Activated T-cell treated with anti-CD3 and anti-CD28 coated beads, Interleukin-2, amount 50 U/mL, for 72 hours (primary cell): Measurements from ENCODE around the gene NPR1. TPM values are rescaled to one million over a fixed set of nuclear protein-coding genes. Genes with fewer than 3 reads are reported as not detected.

Experiments
- ATAC-seq, 2 donors: fragments of 150-1000 bp; cut with Tn5 transposase; replicated peaks in 1 of 2; 2 replicates each; pipeline ENCODE4 v1.10.0; 2021; ENCODE audit warnings: moderate library complexity in 2 of 2, mild to moderate bottlenecking in 1 of 2
- DNase-seq, 2 donors: peaks; one replicate each; pipeline ENCODE4 v3.0.0; 2021 to 2022; ENCODE audit warnings: mixed read lengths in 1 of 2
- H3K27ac Mint-ChIP-seq: one replicate; pipeline ENCODE4 v1.8.0; 2022; ENCODE audit warnings: mild to moderate bottlenecking, moderate library complexity, mixed read lengths
- H3K27me3 Mint-ChIP-seq: one replicate; pipeline ENCODE4 v1.8.0; 2022; ENCODE audit warnings: low read depth, mixed read lengths
- H3K36me3 Mint-ChIP-seq, 2 donors: one replicate each; pipeline ENCODE4 v1.8.0; 2022; ENCODE audit warnings: mixed read lengths in 2 of 2, mild to moderate bottlenecking in 1 of 2; ENCODE audit not compliant: insufficient read depth in 2 of 2
- H3K4me1 Mint-ChIP-seq: one replicate; pipeline ENCODE4 v1.8.0; 2022; ENCODE audit warnings: low read depth, mixed read lengths
- H3K4me3 Mint-ChIP-seq, 2 donors: one replicate each; pipeline ENCODE4 v1.8.0; 2022; ENCODE audit warnings: mild to moderate bottlenecking in 2 of 2, mixed read lengths in 2 of 2, moderate library complexity in 2 of 2
- H3K9me3 Mint-ChIP-seq, 2 donors: one replicate each; pipeline ENCODE4 v1.8.0; 2022; ENCODE audit warnings: mixed read lengths in 2 of 2
- total RNA-seq, 2 donors: library from RNA; stranded (reverse); gene quantifications; one replicate each; pipeline ENCODE4 v1.2.3, GENCODE V29; 2022

Gene NPR1
- total RNA-seq, 2 donors from 2014 or later, result 0.07 to 0.29 TPM

GRCh38 chr1:153728305-153729066, 50.0 kb downstream of the NPR1 start:
- no peak for ATAC-seq
- DNase-seq, result peak; percentile 34 to 40
- Mint-ChIP-seq H3K4me1 (peaks cover 46% of the 10 kb centered on the region), H3K4me3 (peak overlapping the region; percentile 92 to 96), H3K9me3 (no peaks in the 10 kb centered on the region), H3K27ac (peak overlapping the region; percentile 79), H3K36me3 (peaks cover 3 to 5% of the 10 kb centered on the region in 2 donors), H3K27me3 (no peaks in the 10 kb centered on the region)

GRCh38 chr1:153730468-153730988, 52.0 kb downstream of the NPR1 start:
- no peak for ATAC-seq
- Mint-ChIP-seq H3K36me3 (peaks cover 3 to 5% of the 10 kb centered on the region in 2 donors), H3K4me3 (peak overlapping the region; percentile 32 to 92), H3K4me1 (peaks cover 55% of the 10 kb centered on the region), H3K27me3 (no peaks in the 10 kb centered on the region), H3K9me3 (no peaks in the 10 kb centered on the region), H3K27ac (peak overlapping the region; percentile 84)
- no peak for DNase-seq

- ATAC-seq (no peak), DNase-seq (no peak)
- H3K4me1 Mint-ChIP-seq, result peaks cover 47% of the 10 kb centered on the region
- no peak overlapping the region for H3K4me3 Mint-ChIP-seq
- H3K27me3 Mint-ChIP-seq, result no peaks in the 10 kb centered on the region
- no peaks in the 10 kb centered on the region for H3K9me3 Mint-ChIP-seq
- H3K36me3 Mint-ChIP-seq, result peaks cover 2 to 5% of the 10 kb centered on the region in 2 donors
- peak overlapping the region; percentile 13 for H3K27ac Mint-ChIP-seq
Measured at GRCh38 chr1:153733970-153734369, 55.5 kb downstream of the NPR1 start.

- H3K9me3 Mint-ChIP-seq, result no peaks in the 10 kb centered on the region
- no peak for DNase-seq
- peaks cover 41% of the 10 kb centered on the region for H3K4me1 Mint-ChIP-seq
- no peak for ATAC-seq
- H3K4me3 Mint-ChIP-seq, result no peak overlapping the region
- H3K36me3 Mint-ChIP-seq, result peaks cover 1 to 5% of the 10 kb centered on the region in 2 donors
- no peak overlapping the region for H3K27ac Mint-ChIP-seq
- no peaks in the 10 kb centered on the region for H3K27me3 Mint-ChIP-seq
Measured at GRCh38 chr1:153734396-153735089, 56.1 kb downstream of the NPR1 start.

- Mint-ChIP-seq H3K4me3 (no peak overlapping the region), H3K4me1 (peaks cover 36% of the 10 kb centered on the region), H3K27me3 (no peaks in the 10 kb centered on the region), H3K36me3 (peaks cover 1 to 5% of the 10 kb centered on the region in 2 donors), H3K9me3 (no peaks in the 10 kb centered on the region), H3K27ac (no peak overlapping the region)
- DNase-seq, result no peak
- ATAC-seq, result no peak
Measured at GRCh38 chr1:153735090-153735420, 56.6 kb downstream of the NPR1 start.

GRCh38 chr1:153741986-153742385, 63.5 kb downstream of the NPR1 start:
- Mint-ChIP-seq H3K4me3 (no peak overlapping the region), H3K36me3 (peaks cover 6 to 20% of the 10 kb centered on the region in 2 donors), H3K27ac (peak overlapping the region; percentile 80), H3K27me3 (no peaks in the 10 kb centered on the region), H3K9me3 (no peaks in the 10 kb centered on the region), H3K4me1 (peaks cover 22% of the 10 kb centered on the region)
- ATAC-seq (no peak), DNase-seq (no peak)

- Mint-ChIP-seq H3K27ac (peak overlapping the region; percentile 80), H3K4me1 (peaks cover 22% of the 10 kb centered on the region), H3K9me3 (no peaks in the 10 kb centered on the region), H3K36me3 (peaks cover 6 to 23% of the 10 kb centered on the region in 2 donors), H3K27me3 (no peaks in the 10 kb centered on the region), H3K4me3 (no peak overlapping the region)
- ATAC-seq, result no peak
- no peak for DNase-seq
Measured at GRCh38 chr1:153742411-153743142, 64.1 kb downstream of the NPR1 start.

Other genes with a start within 250 kb of the NPR1 start
- not detected for gene S100A7, start 218.0 kb upstream of the NPR1 start, total RNA-seq
- 100 to 1,000 TPM; 219 to 358 TPM for gene S100A6, start 142.7 kb upstream of the NPR1 start, total RNA-seq
- 1 to 10 TPM; 2.8 to 4.4 TPM for gene S100A5, start 137.8 kb upstream of the NPR1 start, total RNA-seq
- 100 to 1,000 TPM in 1 of 2 donors, 10 to 100 TPM in 1; 96.1 to 198 TPM for gene S100A4, start 132.9 kb upstream of the NPR1 start, total RNA-seq
- not detected for gene S100A3, start 129.4 kb upstream of the NPR1 start, total RNA-seq
- gene S100A2, start 112.8 kb upstream of the NPR1 start, total RNA-seq, result 1 to 10 TPM; 1.7 to 5.0 TPM
- gene S100A16, start 65.6 kb upstream of the NPR1 start, total RNA-seq, result not detected
- 1 to 10 TPM in 1 of 2 donors, under 1 TPM in 1; 0.26 to 1.4 TPM for gene S100A14, start 62.4 kb upstream of the NPR1 start, total RNA-seq
- gene S100A13, start 51.2 kb upstream of the NPR1 start, total RNA-seq, result 10 to 100 TPM; 13.5 to 16.4 TPM
- gene S100A1, start 50.3 kb upstream of the NPR1 start, total RNA-seq, result not detected
- 100 to 1,000 TPM in 1 of 2 donors, 10 to 100 TPM in 1; 95.8 to 107 TPM for gene CHTOP, start 44.6 kb upstream of the NPR1 start, total RNA-seq
- 10 to 100 TPM; 31.1 to 31.8 TPM for gene SNAPIN, start 20.0 kb upstream of the NPR1 start, total RNA-seq
- gene ILF2, start 7.7 kb upstream of the NPR1 start, total RNA-seq, result 100 to 1,000 TPM; 245 to 312 TPM
- 10 to 100 TPM; 62.6 to 70.8 TPM for gene INTS3, start 49.4 kb downstream of the NPR1 start, total RNA-seq
- 1 to 10 TPM; 5.6 to 8.3 TPM for gene SLC27A3, start 96.7 kb downstream of the NPR1 start, total RNA-seq
- 100 to 1,000 TPM in 1 of 2 donors, 10 to 100 TPM in 1; 87.4 to 106 TPM for gene GATAD2B, start 244.3 kb downstream of the NPR1 start, total RNA-seq